Trophoblast cell (in vitro differentiated cells and primary cell): ENCODE measurements around the gene PRXL2B.

Experiments
- DNase-seq, 2 donors: peaks; one replicate each; pipeline ENCODE4 v3.0.0-alpha.2; 2016
- H2AFZ ChIP-seq: 2 replicates; pipeline ENCODE4 v1.6.1; 2013; ENCODE audit warnings: low read length, moderate library complexity, mild to moderate bottlenecking; ENCODE audit not compliant: insufficient read depth, poor library complexity
- H2AK5ac ChIP-seq: 2 replicates; pipeline ENCODE4 v1.6.1; 2013; ENCODE audit warnings: mild to moderate bottlenecking, low read length
- H2BK120ac ChIP-seq: 2 replicates; pipeline ENCODE4 v1.6.1; 2013; ENCODE audit warnings: low read length, mild to moderate bottlenecking, moderate library complexity; ENCODE audit not compliant: insufficient read depth, poor library complexity
- H2BK12ac ChIP-seq: 2 replicates; pipeline ENCODE4 v1.6.1; 2013; ENCODE audit warnings: mild to moderate bottlenecking, low read length, moderate library complexity
- H2BK5ac ChIP-seq: 2 replicates; pipeline ENCODE4 v1.6.1; 2013; ENCODE audit warnings: low read length, low read depth, moderate library complexity, mild to moderate bottlenecking; ENCODE audit not compliant: poor library complexity
- H3K14ac ChIP-seq: 2 replicates; pipeline ENCODE4 v1.6.1; 2013; ENCODE audit warnings: mild to moderate bottlenecking, low read length
- H3K18ac ChIP-seq: 2 replicates; pipeline ENCODE4 v1.6.1; 2013; ENCODE audit warnings: mild to moderate bottlenecking, low read length
- H3K23ac ChIP-seq: 2 replicates; pipeline ENCODE4 v1.6.1; 2013; ENCODE audit warnings: low read length
- H3K27ac ChIP-seq: 2 replicates; pipeline ENCODE4 v1.5.1; 2013; ENCODE audit warnings: low read depth, mild to moderate bottlenecking, inconsistent platforms, low read length, moderate library complexity
- H3K27me3 ChIP-seq: 2 replicates; pipeline ENCODE4 v1.6.1; 2013; ENCODE audit warnings: inconsistent platforms, mild to moderate bottlenecking, low read length, moderate library complexity; ENCODE audit not compliant: insufficient read depth
- H3K36me3 ChIP-seq, 2 experiments: 1 replicate in 1 of 2; 2 replicates in 1 of 2; pipeline ENCODE4 v1.6.1; 2013; ENCODE audit warnings: low read length in 2 of 2, mild to moderate bottlenecking in 2 of 2, moderate library complexity in 1 of 2; ENCODE audit not compliant: insufficient read depth in 2 of 2, control insufficient read depth in 1 of 2
- H3K4ac ChIP-seq: 2 replicates; pipeline ENCODE4 v1.6.1; 2013; ENCODE audit warnings: low read depth, mild to moderate bottlenecking, low read length, moderate library complexity
- H3K4me1 ChIP-seq, 2 experiments: 1 replicate in 1 of 2; 2 replicates in 1 of 2; pipeline ENCODE4 v1.6.1; 2013; ENCODE audit warnings: low read length in 2 of 2, mild to moderate bottlenecking in 2 of 2, moderate library complexity in 1 of 2; ENCODE audit not compliant: insufficient read depth in 2 of 2, control insufficient read depth in 1 of 2
- H3K4me2 ChIP-seq: 2 replicates; pipeline ENCODE4 v1.6.1; 2013; ENCODE audit warnings: inconsistent platforms, mild to moderate bottlenecking, low read length, moderate library complexity
- H3K4me3 ChIP-seq: 2 replicates; pipeline ENCODE4 v1.5.1; 2013; ENCODE audit warnings: mild to moderate bottlenecking, low read depth, low read length, inconsistent platforms
- H3K79me1 ChIP-seq: one replicate; pipeline ENCODE4 v1.6.1; 2013; ENCODE audit warnings: low read length
- H3K79me2 ChIP-seq: 2 replicates; pipeline ENCODE4 v1.6.1; 2013; ENCODE audit warnings: low read length, mild to moderate bottlenecking; ENCODE audit not compliant: control insufficient read depth, insufficient read depth, poor library complexity
- H3K9ac ChIP-seq: 2 replicates; pipeline ENCODE4 v1.6.1; 2013; ENCODE audit warnings: mild to moderate bottlenecking, low read length
- H3K9me3 ChIP-seq: 2 replicates; pipeline ENCODE4 v1.6.1; 2013; ENCODE audit warnings: low read depth, mild to moderate bottlenecking, control low read depth, inconsistent platforms, low read length; ENCODE audit not compliant: insufficient read depth
- H4K12ac ChIP-seq: 2 replicates; pipeline ENCODE4 v1.6.1; 2013; ENCODE audit warnings: low read depth, mild to moderate bottlenecking, low read length, moderate library complexity
- H4K8ac ChIP-seq: 2 replicates; pipeline ENCODE4 v1.6.1; 2013; ENCODE audit warnings: low read depth, mild to moderate bottlenecking, low read length, moderate library complexity
- H4K91ac ChIP-seq: one replicate; pipeline ENCODE4 v1.6.1; 2013; ENCODE audit warnings: low read depth, mild to moderate bottlenecking, low read length, moderate library complexity
- WGBS: extraction: QIAGEN DNeasy Blood & Tissue Kit; methylation state at CpG from one replicate; pipeline ENCODE4 v1.1.7; 2013; ENCODE audit warnings: missing lambda C conversion rate; ENCODE audit not compliant: insufficient read length, insufficient coverage; ENCODE audit errors: extremely low coverage; 5-methylcytosine and 5-hydroxymethylcytosine counted together

The PRXL2B gene

DNA sequence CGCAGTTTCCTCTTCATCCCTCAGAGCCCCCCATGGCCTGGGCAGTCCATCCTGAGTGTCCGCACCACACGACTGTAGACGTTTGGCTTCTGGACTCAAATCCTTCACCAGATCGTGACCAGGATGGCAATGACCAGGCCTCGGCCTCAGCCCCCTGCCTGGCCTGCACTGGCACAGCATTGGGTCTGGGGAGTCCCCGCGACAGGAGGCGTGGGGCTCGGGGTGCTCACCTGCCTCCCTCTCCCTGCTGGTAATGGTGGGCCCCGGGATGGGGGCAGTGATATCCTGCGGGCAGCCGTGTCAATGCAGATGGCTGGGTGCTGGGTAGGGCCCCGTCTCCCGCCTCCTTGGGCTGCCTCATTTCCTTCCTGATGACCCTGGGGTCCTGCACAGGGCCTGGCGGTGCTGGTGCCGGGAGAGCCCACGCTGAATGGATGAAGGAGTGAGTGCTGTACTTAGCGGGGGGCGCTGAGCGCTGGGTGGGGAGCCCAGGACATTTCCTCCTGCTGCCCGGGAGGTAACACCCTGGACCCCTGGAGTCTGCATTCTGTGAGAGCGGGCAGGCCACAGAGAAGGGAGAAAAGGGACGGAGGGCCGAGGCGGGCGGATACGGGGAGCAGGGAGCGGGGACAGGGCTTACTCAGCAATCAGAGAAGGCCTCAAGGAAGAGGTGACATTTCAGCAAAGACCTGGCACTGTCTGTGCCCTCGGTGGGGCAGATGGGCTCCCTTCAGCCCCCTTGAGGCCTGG, 32.5 kb upstream of the PRXL2B start:
- Histone ChIP-seq H4K8ac (no peak overlapping the region), H2AK5ac (no peak overlapping the region), H2BK12ac (no peak overlapping the region), H3K4me3 (no peak overlapping the region), H3K9me3 (no peaks in the 10 kb centered on the region), H3K9ac (no peak overlapping the region), H3K4me1 (no peaks in the 10 kb centered on the region), H3K27me3 (no peaks in the 10 kb centered on the region), H3K27ac (no peak overlapping the region), H3K23ac (no peak overlapping the region), H3K36me3 (no peaks in the 10 kb centered on the region), H3K79me1 (no peaks in the 10 kb centered on the region), H2BK5ac (no peak overlapping the region), H4K91ac (no peak overlapping the region), H3K4me2 (no peak overlapping the region), H3K18ac (no peak overlapping the region), H3K4ac (no peak overlapping the region), H3K14ac (no peak overlapping the region), H2BK120ac (no peak overlapping the region), H3K79me2 (no peaks in the 10 kb centered on the region), H4K12ac (no peak overlapping the region), H2AFZ (no peak overlapping the region)
- DNase-seq = no peak
- no CpG with 5 or more reads among the region's 30 CpGs for WGBS

- H2BK5ac ChIP-seq = no peak overlapping the region
- DNase-seq = no peak
- no peaks in the 10 kb centered on the region for H3K79me2 ChIP-seq
- H3K9ac ChIP-seq = no peak overlapping the region
- H4K12ac ChIP-seq = no peak overlapping the region
- no peak overlapping the region for H3K14ac ChIP-seq
- H3K4me1 ChIP-seq = no peaks in the 10 kb centered on the region
- no peaks in the 10 kb centered on the region for H3K36me3 ChIP-seq
- no peak overlapping the region for H4K91ac ChIP-seq
- no peak overlapping the region for H4K8ac ChIP-seq
- no peak overlapping the region for H3K18ac ChIP-seq
- H2BK12ac ChIP-seq = no peak overlapping the region
- no peaks in the 10 kb centered on the region for H3K9me3 ChIP-seq
- H2BK120ac ChIP-seq = no peak overlapping the region
- no peak overlapping the region for H3K4me2 ChIP-seq
- no peaks in the 10 kb centered on the region for H3K79me1 ChIP-seq
- no peak overlapping the region for H3K4me3 ChIP-seq
- no peak overlapping the region for H3K27ac ChIP-seq
- H3K27me3 ChIP-seq = no peaks in the 10 kb centered on the region
- no peak overlapping the region for H3K4ac ChIP-seq
- no peak overlapping the region for H2AK5ac ChIP-seq
- H2AFZ ChIP-seq = no peak overlapping the region
- H3K23ac ChIP-seq = no peak overlapping the region
- WGBS = no CpG with 5 or more reads among the region's 19 CpGs
These were observed 31.8 kb upstream of the PRXL2B start for GRCh38 chr1:2554621-2555387.

GRCh38 chr1:2555634-2556276, 30.8 kb upstream of the PRXL2B start:
- Histone ChIP-seq H3K18ac (no peak overlapping the region), H3K27me3 (no peaks in the 10 kb centered on the region), H3K79me1 (no peaks in the 10 kb centered on the region), H3K79me2 (no peaks in the 10 kb centered on the region), H2BK120ac (no peak overlapping the region), H3K23ac (no peak overlapping the region), H2AK5ac (no peak overlapping the region), H3K4ac (no peak overlapping the region), H3K4me1 (no peaks in the 10 kb centered on the region), H4K12ac (no peak overlapping the region), H3K36me3 (no peaks in the 10 kb centered on the region), H3K4me3 (no peak overlapping the region), H3K9me3 (no peaks in the 10 kb centered on the region), H3K9ac (no peak overlapping the region), H4K91ac (no peak overlapping the region), H3K27ac (no peak overlapping the region), H2BK12ac (no peak overlapping the region), H2BK5ac (no peak overlapping the region), H2AFZ (no peak overlapping the region), H4K8ac (no peak overlapping the region), H3K14ac (no peak overlapping the region), H3K4me2 (no peak overlapping the region)
- no CpG with 5 or more reads among the region's 26 CpGs for WGBS
- DNase-seq = peak; percentile 46 to 54

DNA sequence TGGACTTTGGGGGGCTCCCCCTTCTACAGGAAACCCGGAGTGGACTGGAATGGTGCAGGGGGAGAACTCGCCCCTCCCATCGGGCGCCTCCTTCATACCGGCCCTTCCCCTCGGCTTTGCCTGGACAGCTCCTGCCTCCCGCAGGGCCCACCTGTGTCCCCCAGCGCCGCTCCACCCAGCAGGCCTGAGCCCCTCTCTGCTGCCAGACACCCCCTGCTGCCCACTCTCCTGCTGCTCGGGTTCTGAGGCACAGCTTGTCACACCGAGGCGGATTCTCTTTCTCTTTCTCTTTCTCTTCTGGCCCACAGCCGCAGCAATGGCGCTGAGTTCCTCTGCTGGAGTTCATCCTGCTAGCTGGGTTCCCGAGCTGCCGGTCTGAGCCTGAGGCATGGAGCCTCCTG, 30.3 kb upstream of the PRXL2B start, which contains the start of gene TNFRSF14:
Gene TNFRSF14, plus strand, starts transcription at position 95 of the 401 bp plus-strand sequence. Its CDS starts 294 bp downstream, at position 389.
- Histone ChIP-seq H2AFZ (no peak within 1 kb of the TSS), H3K14ac (no peak within 1 kb of the TSS), H3K27me3 (no peaks in the 10 kb centered on the region), H3K23ac (no peak within 1 kb of the TSS), H3K36me3 (no peaks in the 10 kb centered on the region), H2BK12ac (no peak within 1 kb of the TSS), H2AK5ac (no peak within 1 kb of the TSS), H3K27ac (no peak within 1 kb of the TSS), H3K4me1 (no peaks in the 10 kb centered on the region), H3K4ac (no peak within 1 kb of the TSS), H2BK120ac (no peak within 1 kb of the TSS), H3K4me2 (no peak within 1 kb of the TSS), H3K18ac (no peak within 1 kb of the TSS), H3K79me2 (no peaks in the 10 kb centered on the region), H3K9me3 (no peaks in the 10 kb centered on the region), H3K4me3 (no peak within 1 kb of the TSS), H4K91ac (no peak within 1 kb of the TSS), H2BK5ac (no peak within 1 kb of the TSS), H3K79me1 (no peaks in the 10 kb centered on the region), H4K8ac (no peak within 1 kb of the TSS), H4K12ac (no peak within 1 kb of the TSS), H3K9ac (no peak within 1 kb of the TSS)
- no CpG with 5 or more reads among the region's 16 CpGs for WGBS
- DNase-seq = peak in 1 of 2 donors; percentile 33
